ENCODE measurements around the gene CD302.

DNA sequence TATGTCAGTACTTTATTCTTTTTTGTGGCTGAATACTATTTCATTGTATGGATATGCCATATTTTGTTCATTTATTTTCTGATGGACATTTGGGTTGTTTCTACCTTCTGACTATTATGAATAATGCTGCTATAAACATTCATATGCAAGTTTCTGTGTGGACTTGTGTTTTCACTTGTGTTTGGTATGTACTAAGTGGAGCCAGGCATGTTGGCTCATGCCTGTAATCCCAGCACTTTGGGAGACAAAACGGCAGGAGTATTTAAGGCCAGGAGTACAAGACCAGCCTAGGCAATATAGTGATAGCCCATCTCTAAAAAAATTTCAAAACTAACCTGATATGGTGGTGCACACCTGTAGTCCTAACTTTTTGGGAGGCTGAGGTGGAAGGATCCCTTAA is 62.4 kb downstream of the CD302 start:
- TF ChIP-seq, protein P1, sequence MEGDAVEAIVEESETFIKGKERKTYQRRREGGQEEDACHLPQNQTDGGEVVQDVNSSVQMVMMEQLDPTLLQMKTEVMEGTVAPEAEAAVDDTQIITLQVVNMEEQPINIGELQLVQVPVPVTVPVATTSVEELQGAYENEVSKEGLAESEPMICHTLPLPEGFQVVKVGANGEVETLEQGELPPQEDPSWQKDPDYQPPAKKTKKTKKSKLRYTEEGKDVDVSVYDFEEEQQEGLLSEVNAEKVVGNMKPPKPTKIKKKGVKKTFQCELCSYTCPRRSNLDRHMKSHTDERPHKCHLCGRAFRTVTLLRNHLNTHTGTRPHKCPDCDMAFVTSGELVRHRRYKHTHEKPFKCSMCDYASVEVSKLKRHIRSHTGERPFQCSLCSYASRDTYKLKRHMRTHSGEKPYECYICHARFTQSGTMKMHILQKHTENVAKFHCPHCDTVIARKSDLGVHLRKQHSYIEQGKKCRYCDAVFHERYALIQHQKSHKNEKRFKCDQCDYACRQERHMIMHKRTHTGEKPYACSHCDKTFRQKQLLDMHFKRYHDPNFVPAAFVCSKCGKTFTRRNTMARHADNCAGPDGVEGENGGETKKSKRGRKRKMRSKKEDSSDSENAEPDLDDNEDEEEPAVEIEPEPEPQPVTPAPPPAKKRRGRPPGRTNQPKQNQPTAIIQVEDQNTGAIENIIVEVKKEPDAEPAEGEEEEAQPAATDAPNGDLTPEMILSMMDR (IDR thresholded peaks at IDR 0.05; ENCODE audit: insufficient read depth, low read length, poor library complexity, severe bottlenecking): no peak
- no peak for TF ChIP-seq EZH2phosphoT487 (conservative IDR thresholded peaks at IDR 0.05; ENCODE audit: low read length)

Data from SU-DHL-6 (cell line).